Measurements from ENCODE around the gene PELI1. TPM values are rescaled to one million over a fixed set of nuclear protein-coding genes. Genes with fewer than 3 reads are reported as not detected.
"Not testable (repeated sequence)": the region's sequence is repeated elsewhere in the genome, so short reads cannot be mapped to it uniquely, and the experiment has no call there.

The PELI1 gene
- total RNA-seq, 1 donor from 2014 or later: 58.2 TPM

- H3K27me3 Mint-ChIP-seq: no peaks in the 10 kb centered on the region
- no peaks in the 10 kb centered on the region for H3K4me1 Mint-ChIP-seq (ENCODE audit: unreplicated experiment)
- H3K36me3 Mint-ChIP-seq: no peaks in the 10 kb centered on the region
- no peaks in the 10 kb centered on the region for H3K9me3 Mint-ChIP-seq
- H3K27ac Mint-ChIP-seq: no peak overlapping the region
- H3K4me3 Mint-ChIP-seq: no peak overlapping the region
- no peak for TF ChIP-seq CTCF (conservative IDR thresholded peaks at IDR 0.05)
- DNase-seq (ENCODE audit: extremely low spot score, unreplicated experiment): no peak
Observed at GRCh38 chr2:64080179-64080578, 64.0 kb downstream of the PELI1 start.

GRCh38 chr2:64079688-64080087 is 64.5 kb downstream of the PELI1 start:
- not testable (repeated sequence) for H3K9me3 Mint-ChIP-seq

GRCh38 chr2:64076828-64077227 is 67.4 kb downstream of the PELI1 start:
- H3K4me1 Mint-ChIP-seq (ENCODE audit: unreplicated experiment); H3K27me3 Mint-ChIP-seq; H3K27ac Mint-ChIP-seq; H3K9me3 Mint-ChIP-seq; H3K36me3 Mint-ChIP-seq; DNase-seq (ENCODE audit: extremely low spot score, unreplicated experiment); H3K4me3 Mint-ChIP-seq: not testable (repeated sequence)

More at GRCh38 chr2:64079688-64080087, 64.5 kb downstream of the PELI1 start:
- H3K4me1 Mint-ChIP-seq (ENCODE audit: unreplicated experiment); H3K36me3 Mint-ChIP-seq; H3K27ac Mint-ChIP-seq; H3K27me3 Mint-ChIP-seq; H3K4me3 Mint-ChIP-seq; DNase-seq (ENCODE audit: extremely low spot score, unreplicated experiment): not testable (repeated sequence)

- not testable (repeated sequence) for H3K4me3 Mint-ChIP-seq; DNase-seq (ENCODE audit: extremely low spot score, unreplicated experiment); H3K27ac Mint-ChIP-seq; H3K9me3 Mint-ChIP-seq; H3K27me3 Mint-ChIP-seq; H3K36me3 Mint-ChIP-seq; H3K4me1 Mint-ChIP-seq (ENCODE audit: unreplicated experiment)
Observed at GRCh38 chr2:64074616-64075015, 69.6 kb downstream of the PELI1 start.

GRCh38 chr2:64067326-64067725 is 76.9 kb downstream of the PELI1 start:
- no peaks in the 10 kb centered on the region for H3K36me3 Mint-ChIP-seq
- H3K27ac Mint-ChIP-seq: no peak overlapping the region
- H3K4me1 Mint-ChIP-seq (ENCODE audit: unreplicated experiment): peaks cover 22% of the 10 kb centered on the region

GRCh38 chr2:64065516-64065915 is 78.7 kb downstream of the PELI1 start:
- no peak for TF ChIP-seq CTCF (conservative IDR thresholded peaks at IDR 0.05)
- Mint-ChIP-seq H3K9me3 (peaks cover 7% of the 10 kb centered on the region), H3K27ac (peak overlapping the region; percentile 86), H3K4me3 (peak overlapping the region; percentile 24), H3K4me1 (ENCODE audit: unreplicated experiment) (peaks cover 22% of the 10 kb centered on the region), H3K27me3 (no peaks in the 10 kb centered on the region), H3K36me3 (no peaks in the 10 kb centered on the region)
- no peak for DNase-seq (ENCODE audit: extremely low spot score, unreplicated experiment)

More at GRCh38 chr2:64067326-64067725, 76.9 kb downstream of the PELI1 start:
- Mint-ChIP-seq H3K27me3 (no peaks in the 10 kb centered on the region), H3K9me3 (peaks cover 7% of the 10 kb centered on the region), H3K4me3 (no peak overlapping the region)
- DNase-seq (ENCODE audit: extremely low spot score, unreplicated experiment): no peak
- no peak for TF ChIP-seq CTCF (conservative IDR thresholded peaks at IDR 0.05)

GRCh38 chr2:64063924-64064331 is 80.3 kb downstream of the PELI1 start:
- peak overlapping the region; percentile 10 for H3K27ac Mint-ChIP-seq
- no peak for TF ChIP-seq CTCF (conservative IDR thresholded peaks at IDR 0.05)
- peaks cover 22% of the 10 kb centered on the region for H3K4me1 Mint-ChIP-seq (ENCODE audit: unreplicated experiment)
- H3K27me3 Mint-ChIP-seq: no peaks in the 10 kb centered on the region
- peaks cover 7% of the 10 kb centered on the region for H3K9me3 Mint-ChIP-seq
- DNase-seq (ENCODE audit: extremely low spot score, unreplicated experiment): no peak
- H3K36me3 Mint-ChIP-seq: no peaks in the 10 kb centered on the region
- H3K4me3 Mint-ChIP-seq: no peak overlapping the region

All from type B pancreatic cell (in vitro differentiated cells).